Activated CD4-positive, CD25-positive, alpha-beta regulatory T cell treated with anti-CD3 and anti-CD28 coated beads, Interleukin-2, amount 50 U/mL, for 72 hours (primary cell): ENCODE measurements around the gene SHROOM3.

Experiments used
- DNase-seq: peaks from one replicate; pipeline ENCODE4 v3.0.0; 2021

Gene SHROOM3

GRCh38 chr4:76572224-76572623 lies 137.2 kb downstream of the SHROOM3 start:
- no peak for DNase-seq

- DNase-seq, result no peak
These were observed 141.8 kb downstream of the SHROOM3 start for GRCh38 chr4:76576824-76577223.

GRCh38 chr4:76578002-76578560 lies 143.1 kb downstream of the SHROOM3 start:
- no peak for DNase-seq

GRCh38 chr4:76579596-76580375 lies 144.8 kb downstream of the SHROOM3 start:
- no peak for DNase-seq

- DNase-seq, result no peak
These were observed 146.3 kb downstream of the SHROOM3 start for GRCh38 chr4:76581077-76581962.

- no peak for DNase-seq
These were observed 147.2 kb downstream of the SHROOM3 start for GRCh38 chr4:76582074-76582816.

GRCh38 chr4:76582817-76583087 lies 147.7 kb downstream of the SHROOM3 start:
- no peak for DNase-seq

- no peak for DNase-seq
These were observed 149.5 kb downstream of the SHROOM3 start for GRCh38 chr4:76584241-76585152.

- no peak for DNase-seq
These were observed 150.2 kb downstream of the SHROOM3 start for GRCh38 chr4:76585272-76585671.

- peak; percentile 30 for DNase-seq
These were observed 150.9 kb downstream of the SHROOM3 start for GRCh38 chr4:76585897-76586360.

GRCh38 chr4:76588274-76588673 lies 153.2 kb downstream of the SHROOM3 start:
- DNase-seq, result no peak

GRCh38 chr4:76589402-76589801 lies 154.4 kb downstream of the SHROOM3 start:
- DNase-seq, result no peak

GRCh38 chr4:76589872-76590797 lies 155.1 kb downstream of the SHROOM3 start:
- no peak for DNase-seq

GRCh38 chr4:76590798-76591281 lies 155.8 kb downstream of the SHROOM3 start:
- no peak for DNase-seq

- no peak for DNase-seq
These were observed 157.0 kb downstream of the SHROOM3 start for GRCh38 chr4:76591992-76592391.

GRCh38 chr4:76592460-76592859 lies 157.4 kb downstream of the SHROOM3 start:
- no peak for DNase-seq

GRCh38 chr4:76594173-76594572 lies 159.1 kb downstream of the SHROOM3 start:
- no peak for DNase-seq

GRCh38 chr4:76595435-76595834 lies 160.4 kb downstream of the SHROOM3 start:
- no peak for DNase-seq

- no peak for DNase-seq
These were observed 161.7 kb downstream of the SHROOM3 start for GRCh38 chr4:76596713-76597112.

- DNase-seq, result no peak
These were observed 162.5 kb downstream of the SHROOM3 start for GRCh38 chr4:76597423-76597979.
